ENCODE measurements around the gene RTRAF. TPM values are rescaled to one million over a fixed set of nuclear protein-coding genes. Genes with fewer than 3 reads are reported as not detected.

RTRAF gene
- total and polyA plus RNA-seq, 2 donors (not counting 1 experiment from before 2014, with no cell fraction given) = 34.7 to 91.1 TPM

GRCh38 chr14:51950007-51950406 lies 39.3 kb upstream of the RTRAF start:
- peaks cover 0 to 4% (median under 1%) of the 10 kb centered on the region in 3 donors for H3K9me3 ChIP-seq (ENCODE audit: control extremely low read depth in 1 of 3, control insufficient read depth in 2 of 3, insufficient read depth in 1 of 3, low read length in 2 of 3)
- H3K4me3 ChIP-seq (ENCODE audit: control extremely low read depth in 1 of 5, extremely low read depth in 1 of 5, insufficient read depth in 1 of 5, low read depth in 2 of 5, low read length in 4 of 5) = no peak overlapping the region
- no peak overlapping the region for H3K9ac ChIP-seq (ENCODE audit: low read length)
- H3K36me3 ChIP-seq (replicated peaks in 1 of 2; ENCODE audit: control extremely low read depth in 1 of 2, control insufficient read depth in 1 of 2, extremely low read depth in 1 of 2, insufficient read depth in 2 of 2, low read length in 1 of 2) = peaks cover 21 to 50% of the 10 kb centered on the region in 2 experiments
- Mint-ChIP-seq H3K27ac (no peak overlapping the region), H3K4me3 (no peak overlapping the region), H3K9me3 (ENCODE audit: insufficient read depth) (peaks cover 2% of the 10 kb centered on the region), H3K27me3 (no peaks in the 10 kb centered on the region), H3K4me1 (no peaks in the 10 kb centered on the region)
- DNase-seq = no peak
- peaks cover 11% of the 10 kb centered on the region for H4K20me1 ChIP-seq (ENCODE audit: control insufficient read depth, insufficient read depth, low read length, poor library complexity, severe bottlenecking)
- WGBS (ENCODE audit: insufficient coverage) = no CpG with 5 or more reads among the region's 2 CpGs
- no peaks in the 10 kb centered on the region for H3K27me3 ChIP-seq (replicated peaks in 1 of 4; ENCODE audit: control extremely low read depth in 1 of 4, control insufficient read depth in 3 of 4, insufficient read depth in 4 of 4, low read length in 3 of 4)
- ChIA-PET CTCF (no interaction called here), POLR2A (no interaction called here)
- H3K4me2 ChIP-seq (replicated peaks; ENCODE audit: low read depth, low read length, poor library complexity, severe bottlenecking) = no peak overlapping the region
- H3K27ac ChIP-seq (ENCODE audit: low read length in 2 of 2) = no peak overlapping the region
- no peak overlapping the region for H2AFZ ChIP-seq (ENCODE audit: insufficient read depth, low read depth, low read length, poor library complexity, severe bottlenecking)
- no peak for TF ChIP-seq EZH2 (IDR thresholded peaks at IDR 0.05; ENCODE audit: borderline replicate concordance, insufficient read depth, low read depth, low read length, poor library complexity, severe bottlenecking)
- no peak for TF ChIP-seq CTCF (IDR thresholded peaks at IDR 0.05)
- ATAC-seq (ENCODE audit: low read depth) = no peak
- intact Hi-C loops (cut with micrococcal nuclease) = no loop called here
- no peaks in the 10 kb centered on the region for H3K4me1 ChIP-seq (ENCODE audit: control insufficient read depth in 2 of 2, insufficient read depth in 2 of 2, low read length in 2 of 2)
- H3K79me2 ChIP-seq (ENCODE audit: control insufficient read depth, insufficient read depth, low read length) = peaks cover 7% of the 10 kb centered on the region

- no peaks in the 10 kb centered on the region for H3K27me3 Mint-ChIP-seq
- intact Hi-C loops (cut with micrococcal nuclease) = no loop called here
- POLR2A ChIA-PET = no interaction called here
- no peak overlapping the region for H3K4me2 ChIP-seq (replicated peaks; ENCODE audit: low read depth, low read length, poor library complexity, severe bottlenecking)
- H3K4me3 ChIP-seq (ENCODE audit: control extremely low read depth in 1 of 5, extremely low read depth in 1 of 5, insufficient read depth in 1 of 5, low read depth in 2 of 5, low read length in 4 of 5) = no peak overlapping the region
- H2AFZ ChIP-seq (ENCODE audit: insufficient read depth, low read depth, low read length, poor library complexity, severe bottlenecking) = no peak overlapping the region
- peaks cover 18 to 64% of the 10 kb centered on the region in 2 experiments for H3K36me3 ChIP-seq (replicated peaks in 1 of 2; ENCODE audit: control extremely low read depth in 1 of 2, control insufficient read depth in 1 of 2, extremely low read depth in 1 of 2, insufficient read depth in 2 of 2, low read length in 1 of 2)
- no peak for TF ChIP-seq CTCF (IDR thresholded peaks at IDR 0.05)
- TF ChIP-seq EZH2 (IDR thresholded peaks at IDR 0.05; ENCODE audit: borderline replicate concordance, insufficient read depth, low read depth, low read length, poor library complexity, severe bottlenecking) = no peak
- H4K20me1 ChIP-seq (ENCODE audit: control insufficient read depth, insufficient read depth, low read length, poor library complexity, severe bottlenecking) = peaks cover 6% of the 10 kb centered on the region
- no peak overlapping the region for H3K27ac Mint-ChIP-seq
- H3K9me3 ChIP-seq (ENCODE audit: control extremely low read depth in 1 of 3, control insufficient read depth in 2 of 3, insufficient read depth in 1 of 3, low read length in 2 of 3) = peaks cover 0 to 2% (median 0%) of the 10 kb centered on the region in 3 donors
- no peak overlapping the region for H3K4me3 Mint-ChIP-seq
- no peaks in the 10 kb centered on the region for H3K27me3 ChIP-seq (replicated peaks in 1 of 4; ENCODE audit: control extremely low read depth in 1 of 4, control insufficient read depth in 3 of 4, insufficient read depth in 4 of 4, low read length in 3 of 4)
- CTCF ChIA-PET = interaction anchor here (1.2 kb wide), 1 partner anchor 27 kb away, joined by 4 read pairs; no protein-coding TSS in a partner anchor
- no peak for DNase-seq
- WGBS (ENCODE audit: insufficient coverage) = no CpG with 5 or more reads among the region's 3 CpGs
- ATAC-seq (ENCODE audit: low read depth) = no peak
- H3K79me2 ChIP-seq (ENCODE audit: control insufficient read depth, insufficient read depth, low read length) = peaks cover 7% of the 10 kb centered on the region
- H3K4me1 ChIP-seq (ENCODE audit: control insufficient read depth in 2 of 2, insufficient read depth in 2 of 2, low read length in 2 of 2) = no peaks in the 10 kb centered on the region
- no peak overlapping the region for H3K9ac ChIP-seq (ENCODE audit: low read length)
- peaks cover 2% of the 10 kb centered on the region for H3K9me3 Mint-ChIP-seq (ENCODE audit: insufficient read depth)
- no peaks in the 10 kb centered on the region for H3K4me1 Mint-ChIP-seq
- no peak overlapping the region for H3K27ac ChIP-seq (ENCODE audit: low read length in 2 of 2)
These were observed 37.7 kb upstream of the RTRAF start for GRCh38 chr14:51951656-51952055.
